ENCODE results near the gene CNTN5.
"Not testable (repeated sequence)": the region's sequence is repeated elsewhere in the genome, so short reads cannot be mapped to it uniquely, and the experiment has no call there.

CNTN5 gene

GRCh38 chr11:99020352-99021225 lies at the start of gene CNTN5:
Gene CNTN5, plus strand, starts transcription at chr11:99020949.
- peak in 1 of 2 donors; percentile 1 for DNase-seq (ENCODE audit: extremely low read depth in 1 of 2, low read depth in 1 of 2)

GRCh38 chr11:98979205-98979604 lies 41.5 kb upstream of the CNTN5 start:
- DNase-seq (ENCODE audit: extremely low read depth in 1 of 2, low read depth in 1 of 2) = no peak

GRCh38 chr11:99015634-99016454 lies 4.9 kb upstream of the CNTN5 start:
- no peak for DNase-seq (ENCODE audit: extremely low read depth in 1 of 2, low read depth in 1 of 2)

- DNase-seq (ENCODE audit: extremely low read depth in 1 of 2, low read depth in 1 of 2) = no peak
Observed at GRCh38 chr11:99019696-99020095, 1.1 kb upstream of the CNTN5 start.

GRCh38 chr11:99037057-99037456 lies 16.3 kb downstream of the CNTN5 start:
- no peak for DNase-seq (ENCODE audit: extremely low read depth in 1 of 2, low read depth in 1 of 2)

DNA sequence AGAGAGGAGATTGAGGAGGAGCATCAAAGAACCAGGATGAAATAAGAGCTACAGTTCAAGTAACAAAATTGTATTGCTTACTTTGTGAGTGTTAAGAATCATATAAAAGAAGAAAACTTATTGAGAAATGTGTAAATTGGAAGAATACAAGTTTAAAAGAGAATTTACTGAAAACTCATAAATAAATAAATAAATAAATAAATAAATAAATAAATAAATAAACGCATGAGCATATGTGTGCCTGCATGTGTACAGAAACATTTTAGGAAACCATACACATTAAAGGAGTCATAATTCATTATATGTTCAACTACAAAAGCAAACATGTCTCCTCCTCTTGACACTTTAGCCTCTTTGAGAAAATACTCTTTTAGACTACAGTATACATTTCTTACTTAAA lies 42.6 kb downstream of the CNTN5 start:
- DNase-seq (ENCODE audit: extremely low read depth in 1 of 2, low read depth in 1 of 2) = no peak

GRCh38 chr11:99065121-99065520 lies 44.4 kb downstream of the CNTN5 start:
- no peak for DNase-seq (ENCODE audit: extremely low read depth in 1 of 2, low read depth in 1 of 2)

DNA sequence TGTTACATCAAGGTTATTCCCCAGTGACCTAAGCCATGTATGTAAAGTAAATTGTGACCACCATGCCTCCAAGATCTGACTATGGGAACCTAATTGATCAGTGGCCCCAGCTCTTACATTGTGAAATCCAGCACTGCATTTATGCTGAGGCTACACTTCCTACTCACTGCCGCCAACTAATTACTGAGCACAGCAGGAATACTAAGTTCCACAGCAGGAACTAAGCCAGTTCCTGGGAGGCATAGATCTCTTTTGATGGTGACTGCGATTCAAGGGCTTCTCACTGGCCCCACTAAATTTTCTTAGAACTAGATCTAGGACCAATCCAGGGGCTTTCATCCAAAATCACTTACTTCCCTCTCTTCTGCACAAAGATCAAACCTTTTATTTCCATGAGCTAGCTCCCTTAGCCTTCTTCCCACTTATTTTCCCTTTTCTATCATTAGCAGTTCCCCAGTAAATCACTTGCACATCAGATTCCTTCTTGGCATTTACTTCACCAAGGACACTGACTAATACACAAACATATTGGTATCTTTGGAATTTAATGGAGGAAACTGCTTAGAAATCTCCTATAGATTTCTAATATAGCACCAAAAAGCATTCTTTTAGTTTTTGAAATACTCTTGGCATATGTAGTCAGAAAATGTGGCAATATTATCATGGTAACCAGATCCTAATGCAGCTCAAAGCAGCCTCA lies 46.0 kb downstream of the CNTN5 start:
- DNase-seq (ENCODE audit: extremely low read depth in 1 of 2, low read depth in 1 of 2) = no peak

DNA sequence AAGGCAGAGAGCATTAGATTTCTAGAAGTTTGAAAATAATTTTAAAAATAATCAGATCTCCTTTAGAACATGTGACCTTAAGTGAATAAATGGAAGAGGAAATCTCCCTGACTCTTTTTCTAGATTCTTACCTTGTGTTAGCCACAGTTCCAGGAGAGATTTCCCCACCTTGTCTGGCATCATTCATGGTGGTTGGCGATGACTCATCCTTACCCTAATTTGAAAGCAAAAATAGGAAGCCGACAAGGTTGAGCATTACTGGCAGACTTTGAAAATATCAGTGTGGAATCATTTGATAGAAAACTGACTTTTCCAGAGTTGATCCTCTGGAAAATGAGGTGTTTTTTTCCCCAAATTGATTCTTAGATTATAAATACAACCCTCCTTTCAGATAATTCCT lies 48.1 kb downstream of the CNTN5 start:
- no peak for DNase-seq (ENCODE audit: extremely low read depth in 1 of 2, low read depth in 1 of 2)

GRCh38 chr11:99069856-99070444 lies 49.2 kb downstream of the CNTN5 start:
- no peak for DNase-seq (ENCODE audit: extremely low read depth in 1 of 2, low read depth in 1 of 2)

GRCh38 chr11:99079576-99079975 lies 58.8 kb downstream of the CNTN5 start:
- no peak for DNase-seq (ENCODE audit: extremely low read depth in 1 of 2, low read depth in 1 of 2)

DNA sequence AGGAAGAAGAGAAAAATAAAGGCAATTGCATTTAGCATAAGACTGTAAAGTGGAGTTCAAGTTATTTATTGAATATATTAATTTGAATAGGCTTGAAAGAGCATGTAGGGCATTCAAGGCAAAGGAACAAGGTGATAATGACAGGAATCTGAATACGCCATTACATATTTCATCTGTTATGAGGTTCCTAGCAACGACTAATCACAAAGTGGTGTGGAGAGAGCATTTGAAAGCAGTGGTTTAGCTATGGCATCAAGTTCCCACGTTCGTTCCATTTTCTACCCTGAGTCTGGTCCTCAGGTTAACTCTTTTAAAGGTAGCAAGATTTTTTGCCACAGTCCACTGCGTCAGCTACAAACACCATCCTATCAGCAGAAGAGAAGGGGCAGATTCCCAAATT lies 59.4 kb downstream of the CNTN5 start:
- DNase-seq (ENCODE audit: extremely low read depth in 1 of 2, low read depth in 1 of 2) = no peak

DNA sequence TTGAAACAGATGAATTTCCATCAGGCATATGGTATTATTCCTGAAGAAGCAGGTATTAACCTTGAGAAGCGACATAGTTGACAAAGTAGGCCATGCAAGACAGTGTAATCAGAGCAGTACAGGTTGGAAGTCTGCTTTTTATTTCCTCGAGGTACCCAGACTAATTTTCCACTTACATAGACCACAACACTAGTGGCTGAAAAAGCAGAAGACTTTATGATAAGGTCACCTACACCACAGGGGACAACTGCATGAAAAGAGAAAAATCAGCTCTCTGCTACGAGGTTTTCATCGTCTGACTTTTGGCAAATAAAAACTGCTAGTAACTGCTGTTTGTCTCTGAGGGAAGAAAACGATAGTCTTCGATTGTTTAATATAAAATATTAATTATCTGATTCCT lies 77.5 kb downstream of the CNTN5 start:
- DNase-seq (ENCODE audit: extremely low read depth in 1 of 2, low read depth in 1 of 2) = no peak

DNA sequence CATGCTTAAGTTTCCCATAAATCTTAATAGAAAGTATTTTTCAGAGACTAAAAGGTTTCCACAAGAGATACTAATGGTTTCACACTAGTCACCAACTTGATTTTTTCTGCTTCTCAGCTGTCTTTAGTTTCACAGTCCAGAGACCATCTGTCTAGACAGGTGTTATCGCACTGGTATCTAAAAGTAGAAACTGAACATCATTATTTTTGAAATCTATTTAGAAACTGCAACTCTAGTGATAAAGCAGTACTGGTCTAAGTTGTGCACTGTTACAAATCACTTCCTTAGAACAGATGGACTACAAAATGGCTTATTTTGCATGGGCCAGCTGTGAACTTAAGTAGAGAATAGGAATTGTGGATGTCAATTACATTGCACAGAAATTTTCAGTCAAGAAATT lies 78.0 kb downstream of the CNTN5 start:
- no peak for DNase-seq (ENCODE audit: extremely low read depth in 1 of 2, low read depth in 1 of 2)

- DNase-seq (ENCODE audit: extremely low read depth in 1 of 2, low read depth in 1 of 2) = no peak
Observed at GRCh38 chr11:99117603-99118002, 96.9 kb downstream of the CNTN5 start.

DNA sequence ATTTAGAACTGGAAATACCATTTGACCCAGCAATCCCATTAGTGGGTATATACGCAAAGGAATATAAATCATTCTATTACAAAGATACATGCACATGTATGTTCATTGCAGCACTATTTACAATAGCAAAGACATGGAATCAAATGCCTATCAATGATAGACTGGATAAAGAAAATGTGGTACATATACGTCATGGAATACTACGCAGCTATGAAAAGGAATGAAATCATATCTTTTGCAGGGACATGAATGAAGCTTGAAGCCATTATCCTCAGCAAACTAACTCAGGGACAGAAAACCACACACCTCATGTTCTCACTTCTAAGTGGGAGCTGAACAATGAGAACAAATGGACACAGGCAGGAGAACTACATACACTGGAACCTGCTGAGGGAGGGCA lies 113.1 kb downstream of the CNTN5 start:
- not testable (repeated sequence) for DNase-seq (ENCODE audit: extremely low read depth in 1 of 2, low read depth in 1 of 2)

GRCh38 chr11:99135508-99135907 lies 114.8 kb downstream of the CNTN5 start:
- DNase-seq (ENCODE audit: extremely low read depth in 1 of 2, low read depth in 1 of 2) = no peak

GRCh38 chr11:99142237-99142636 lies 121.5 kb downstream of the CNTN5 start:
- no peak for DNase-seq (ENCODE audit: extremely low read depth in 1 of 2, low read depth in 1 of 2)

GRCh38 chr11:99148352-99148751 lies 127.6 kb downstream of the CNTN5 start:
- no peak for DNase-seq (ENCODE audit: extremely low read depth in 1 of 2, low read depth in 1 of 2)

- no peak for DNase-seq (ENCODE audit: extremely low read depth in 1 of 2, low read depth in 1 of 2)
Observed at GRCh38 chr11:99154277-99154676, 133.5 kb downstream of the CNTN5 start.

DNA sequence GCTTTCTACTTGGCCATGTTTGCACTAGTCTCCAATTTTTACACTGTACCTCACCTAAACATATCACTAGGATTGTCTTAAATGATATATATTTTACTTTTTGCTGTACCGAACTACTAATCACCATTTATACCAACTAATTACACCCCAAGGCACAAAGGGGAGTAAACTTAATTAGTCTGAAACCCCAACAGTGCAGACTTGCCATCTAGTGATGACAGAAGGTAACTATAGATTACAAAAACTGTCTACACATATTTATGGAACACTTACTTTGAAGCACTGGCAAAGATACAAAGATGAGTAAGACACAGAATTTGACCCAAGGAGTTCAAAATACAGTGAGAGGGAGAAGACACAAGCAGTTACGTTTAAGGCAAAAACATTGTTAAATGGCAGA lies 139.7 kb downstream of the CNTN5 start:
- DNase-seq (ENCODE audit: extremely low read depth in 1 of 2, low read depth in 1 of 2) = no peak

All from stimulated activated CD8-positive, alpha-beta memory T cell treated with anti-CD3 and anti-CD28 coated beads, Interleukin-7, amount 100 ng/mL, for 48 hours (primary cell).